CD4-positive, alpha-beta T cell treated with Interleukin-15 for 4 hours (primary cell): ENCODE measurements around the gene METAP1.
"Not testable (repeated sequence)": the region's sequence is repeated elsewhere in the genome, so short reads cannot be mapped to it uniquely, and the experiment has no call there.

Experiments
- DNase-seq: peaks from one replicate; pipeline ENCODE4 v3.0.0-alpha.2; 2020; ENCODE audit warnings: low spot score

Gene METAP1

DNA sequence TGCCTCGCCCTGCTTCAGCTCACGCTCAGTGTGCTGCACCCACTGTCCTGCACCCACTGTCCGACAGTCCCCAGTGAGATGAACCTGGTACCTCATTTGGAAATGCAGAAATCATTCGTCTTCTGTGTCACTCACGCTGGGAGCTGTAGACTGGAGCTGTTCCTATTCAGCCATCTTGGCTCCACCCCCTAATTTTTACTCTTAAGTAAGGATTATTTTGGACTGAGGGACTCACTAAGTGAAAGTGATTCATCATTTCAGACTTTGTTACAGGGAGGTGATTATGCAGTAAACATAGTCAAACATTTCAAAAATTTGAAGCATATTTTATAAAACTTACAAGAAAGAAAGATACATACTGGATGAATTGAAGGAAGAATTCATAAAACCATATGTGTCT lies 104.3 kb downstream of the METAP1 start:
- not testable (repeated sequence) for DNase-seq

DNA sequence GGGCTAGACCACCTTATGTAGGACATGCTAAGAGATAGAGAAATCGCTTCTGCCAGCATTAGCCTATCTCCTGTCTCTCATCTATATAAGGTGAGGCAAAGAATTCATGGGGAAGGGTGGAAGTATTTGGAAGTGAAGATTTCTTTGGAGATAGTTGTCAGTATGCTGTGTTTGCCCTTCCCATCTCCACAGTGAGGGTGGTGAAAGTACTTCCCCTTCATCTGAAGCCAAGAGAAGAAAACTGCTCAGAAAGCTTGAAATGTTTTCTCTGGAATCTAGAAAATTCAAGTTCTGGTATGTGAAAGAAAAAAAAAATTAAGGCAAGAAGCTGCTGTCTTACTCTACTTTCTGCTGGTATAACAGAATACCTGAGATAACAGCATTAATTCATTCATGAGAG lies 105.4 kb downstream of the METAP1 start:
- no peak for DNase-seq

DNA sequence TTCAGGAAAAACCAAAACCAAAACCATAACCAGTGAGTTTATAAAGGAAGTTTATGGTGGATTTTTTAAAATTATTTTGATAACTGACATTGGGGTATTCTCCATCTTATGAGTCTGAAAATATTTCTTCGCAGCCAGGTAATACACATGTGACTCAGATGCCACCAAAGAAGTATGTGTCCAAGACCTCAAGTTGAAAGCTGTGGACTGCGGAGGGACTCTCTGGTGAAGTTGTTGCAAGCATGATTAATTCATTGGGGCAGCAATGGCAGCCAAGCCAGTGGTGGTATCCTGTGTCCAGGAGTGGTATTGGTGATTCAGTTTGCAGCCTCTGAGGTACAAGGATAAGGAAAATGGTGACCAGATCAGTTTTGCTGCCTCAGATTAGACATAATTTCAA lies 107.1 kb downstream of the METAP1 start:
- DNase-seq, result no peak

DNA sequence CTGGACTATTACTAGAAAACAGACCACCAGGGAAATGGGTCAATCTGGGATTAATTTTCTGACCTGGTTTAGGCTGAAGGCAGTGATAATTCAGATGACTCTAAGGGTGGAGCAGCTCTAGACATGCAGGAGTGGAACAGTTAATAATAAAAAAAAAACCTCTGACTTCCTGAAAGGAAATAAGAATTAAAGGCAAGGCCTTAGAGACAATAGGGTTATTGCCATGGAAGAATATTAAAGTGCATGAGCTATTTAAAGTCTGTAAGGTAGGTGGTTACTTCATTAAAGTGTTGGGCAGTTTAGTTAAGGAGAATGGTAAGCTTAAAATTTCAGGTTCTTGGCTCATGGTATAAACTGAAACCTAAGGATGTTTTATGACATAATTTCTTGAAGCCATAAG lies 107.6 kb downstream of the METAP1 start:
- DNase-seq, result no peak

DNA sequence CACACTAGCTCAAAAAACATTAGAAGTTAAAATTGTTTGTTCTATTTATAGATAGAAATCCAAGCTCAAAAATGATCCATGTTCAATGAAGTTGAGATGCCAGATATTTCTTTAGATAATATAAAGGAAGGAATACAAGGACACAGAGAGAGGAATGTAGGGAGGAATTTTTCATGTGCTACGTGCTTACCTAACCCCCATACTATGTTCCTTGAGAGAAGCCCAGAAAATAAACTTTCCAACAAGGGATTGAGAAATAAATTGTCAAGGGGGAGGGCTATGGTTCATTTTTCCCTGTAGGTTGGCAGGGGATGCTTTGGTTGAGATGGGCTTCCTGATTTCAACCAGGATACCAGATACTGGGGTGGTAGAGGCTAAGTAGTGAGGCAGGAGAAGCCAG lies 108.6 kb downstream of the METAP1 start:
- no peak for DNase-seq

DNA sequence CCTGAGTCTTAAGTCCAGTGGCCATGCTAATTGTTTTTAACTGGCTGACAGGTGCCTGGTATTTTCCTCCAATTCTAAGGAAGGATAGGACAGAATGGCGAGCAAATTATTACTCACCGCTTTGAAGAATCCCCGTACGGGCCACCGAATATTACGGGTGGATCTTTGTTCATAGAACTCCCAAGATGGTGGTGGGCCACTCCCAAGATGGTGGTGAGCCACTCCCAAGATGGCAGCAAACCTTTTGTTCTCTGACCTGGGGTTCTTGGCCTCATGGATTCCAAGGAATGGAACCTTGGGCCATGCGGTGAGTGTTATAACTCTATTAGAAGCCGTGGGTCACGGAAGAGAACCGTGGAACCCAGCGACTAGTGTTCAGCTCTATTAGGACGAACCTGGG lies 113.8 kb downstream of the METAP1 start:
- not testable (repeated sequence) for DNase-seq
